GM18861 (cell line): Measurements from ENCODE around the gene NRG3.

Experiments
- ATAC-seq: cut with Tn5 transposase; IDR thresholded peaks from one replicate; pipeline ENCODE4 v1.9.1; 2021; ENCODE audit not compliant: unreplicated experiment

NRG3 gene

GRCh38 chr10:82757901-82758300 is 882.9 kb downstream of the NRG3 start:
- ATAC-seq, result no peak

DNA sequence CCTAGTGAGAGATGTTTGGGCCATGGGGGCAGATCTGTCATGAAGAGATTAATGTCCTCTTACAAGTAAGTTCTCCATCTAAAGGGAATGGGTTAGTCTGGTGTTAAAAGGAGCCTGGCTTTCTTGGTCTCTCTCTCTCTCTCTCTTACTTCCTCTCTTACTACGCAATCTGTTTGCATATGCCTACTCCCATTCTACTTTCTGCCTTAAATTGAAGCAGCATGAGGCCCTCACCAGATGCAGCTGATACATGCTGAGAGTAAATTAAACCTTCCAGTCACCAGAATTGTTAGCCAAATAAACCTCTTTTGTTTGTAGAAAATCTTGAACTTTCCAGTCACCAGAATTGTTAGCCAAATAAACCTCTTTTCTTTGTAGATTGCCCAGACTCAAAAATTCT is 884.1 kb downstream of the NRG3 start:
- ATAC-seq, result no peak

DNA sequence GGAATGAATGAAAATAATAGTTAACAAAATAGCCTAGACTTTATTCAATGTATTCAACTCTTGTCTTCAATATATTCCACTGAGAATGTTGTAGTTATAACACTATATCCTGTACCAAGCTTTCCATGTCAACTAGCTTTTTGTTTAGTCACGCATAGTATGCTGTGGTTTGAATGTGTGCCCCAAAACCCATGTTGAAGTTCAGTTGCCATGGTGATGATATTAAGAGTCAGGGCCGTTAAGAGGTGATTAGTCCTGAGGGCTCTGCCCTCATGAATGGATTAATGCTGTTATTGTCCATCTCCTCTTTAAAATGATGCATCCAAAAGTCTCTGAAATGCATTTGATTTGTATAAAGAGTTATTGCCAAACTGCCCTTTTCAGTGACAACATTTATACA is 887.6 kb downstream of the NRG3 start:
- ATAC-seq, result no peak

DNA sequence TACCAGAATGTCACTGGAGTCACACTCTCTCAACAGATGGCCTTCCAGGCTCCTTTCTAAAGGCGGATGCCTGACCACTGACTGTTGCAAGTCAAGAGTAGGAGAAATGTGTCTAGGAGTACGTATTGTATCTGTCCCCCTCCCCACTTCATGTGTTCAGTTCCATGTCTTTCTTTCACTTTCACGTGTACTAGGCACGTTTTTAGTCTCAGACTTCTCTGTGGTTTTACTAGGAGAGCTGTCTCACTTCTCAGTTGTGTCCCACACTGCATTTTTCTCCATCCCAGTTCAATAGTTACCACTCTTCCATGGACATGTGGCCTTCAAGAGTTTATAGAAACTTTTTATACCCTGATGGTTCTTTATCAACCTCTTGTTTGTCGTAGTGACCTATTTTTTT is 893.0 kb downstream of the NRG3 start:
- no peak for ATAC-seq

DNA sequence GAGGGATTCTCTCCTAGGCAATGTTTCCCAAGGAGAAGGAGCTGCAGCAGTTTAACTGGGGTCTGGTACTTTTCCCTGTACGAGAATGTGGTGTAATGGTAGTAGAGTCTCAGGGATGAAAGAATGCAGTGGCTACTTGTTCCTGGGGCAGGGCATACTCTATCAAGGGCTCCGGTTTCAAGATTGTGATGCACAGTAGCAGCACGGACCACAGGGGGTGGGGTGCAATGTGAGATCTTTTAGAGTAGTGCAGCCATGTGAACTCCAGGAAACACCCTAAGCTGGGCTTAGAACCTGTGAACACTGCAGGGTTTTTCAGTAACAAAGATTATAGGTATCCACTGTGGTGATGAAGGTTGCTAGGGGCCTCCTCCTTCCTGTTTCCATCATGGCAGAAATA is 903.9 kb downstream of the NRG3 start:
- no peak for ATAC-seq

- no peak for ATAC-seq
These were observed 921.5 kb downstream of the NRG3 start for GRCh38 chr10:82796510-82796909.

DNA sequence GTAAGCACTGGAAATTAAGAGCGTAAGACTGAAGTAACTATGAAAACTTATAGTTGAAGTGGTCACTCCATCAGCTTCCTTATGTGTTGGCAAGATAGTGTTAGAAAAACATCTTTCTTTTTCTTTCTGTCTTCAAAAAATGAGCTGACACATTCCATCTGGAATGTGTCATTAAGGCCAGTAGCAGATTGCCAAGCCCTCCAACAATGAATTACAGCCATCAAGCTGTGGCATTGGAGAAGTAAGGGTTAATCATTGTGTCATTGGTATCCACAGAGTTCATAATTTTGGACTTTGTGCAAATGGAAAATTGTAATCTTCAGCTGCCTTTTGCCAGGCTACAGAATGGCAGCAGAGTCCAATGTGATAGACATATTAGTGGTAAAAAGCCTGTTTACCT is 926.3 kb downstream of the NRG3 start:
- ATAC-seq, result no peak

DNA sequence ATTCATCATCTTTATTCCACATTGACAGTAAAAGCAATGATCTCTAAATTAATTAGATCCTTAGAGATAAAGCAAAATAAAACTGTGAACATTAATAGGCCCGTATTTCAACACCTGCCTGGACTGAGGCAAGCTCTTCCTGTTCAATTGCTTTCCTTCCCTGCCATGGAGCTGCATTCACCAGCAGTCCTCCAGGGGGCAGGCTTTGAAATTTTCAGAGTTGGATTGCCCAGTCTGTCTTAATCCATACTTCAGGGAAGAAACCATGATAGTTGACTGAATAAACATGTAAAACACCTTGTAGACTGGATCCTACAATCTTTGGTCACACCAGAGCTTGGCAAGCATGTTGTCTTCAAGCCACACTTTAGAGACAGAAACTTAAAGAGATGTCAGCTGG is 936.6 kb downstream of the NRG3 start:
- ATAC-seq, result peak; percentile 62

DNA sequence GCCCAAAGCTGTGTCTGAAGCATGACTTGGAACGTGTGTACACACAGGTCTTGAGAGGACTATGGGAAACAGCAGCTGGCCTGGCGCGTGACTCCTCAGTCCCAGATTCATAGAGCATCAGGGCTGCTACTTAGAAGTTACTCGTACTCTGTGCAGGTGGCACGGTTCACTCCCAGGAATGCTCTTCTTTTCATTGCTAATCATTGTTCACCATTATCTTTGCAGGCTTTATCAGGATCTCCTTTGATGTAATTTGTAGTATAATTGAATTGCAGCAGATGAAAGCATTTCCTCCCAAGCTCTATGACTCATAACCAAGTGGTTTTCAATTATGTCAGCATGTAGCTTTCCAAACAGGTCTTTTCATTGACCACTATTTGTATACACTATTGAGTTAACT is 938.9 kb downstream of the NRG3 start:
- ATAC-seq, result no peak

DNA sequence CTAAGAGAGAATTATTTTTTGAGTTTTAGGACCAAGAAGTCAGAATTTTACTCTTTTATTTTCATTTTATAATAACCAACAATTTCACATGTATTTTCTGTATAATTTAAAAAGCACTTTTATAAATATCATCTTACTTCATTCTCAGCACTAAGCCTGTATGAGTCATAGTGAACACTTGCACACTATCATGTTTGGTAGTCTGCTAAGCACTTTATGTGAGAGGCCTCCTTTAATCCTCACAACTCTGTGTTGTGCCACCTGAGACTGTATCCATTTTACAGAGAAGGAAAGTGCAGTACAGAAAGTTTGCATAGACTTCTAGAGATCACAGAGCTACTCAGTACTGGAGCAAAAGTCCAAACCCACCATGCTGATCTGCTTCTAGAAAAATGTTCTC is 939.6 kb downstream of the NRG3 start:
- ATAC-seq, result no peak

DNA sequence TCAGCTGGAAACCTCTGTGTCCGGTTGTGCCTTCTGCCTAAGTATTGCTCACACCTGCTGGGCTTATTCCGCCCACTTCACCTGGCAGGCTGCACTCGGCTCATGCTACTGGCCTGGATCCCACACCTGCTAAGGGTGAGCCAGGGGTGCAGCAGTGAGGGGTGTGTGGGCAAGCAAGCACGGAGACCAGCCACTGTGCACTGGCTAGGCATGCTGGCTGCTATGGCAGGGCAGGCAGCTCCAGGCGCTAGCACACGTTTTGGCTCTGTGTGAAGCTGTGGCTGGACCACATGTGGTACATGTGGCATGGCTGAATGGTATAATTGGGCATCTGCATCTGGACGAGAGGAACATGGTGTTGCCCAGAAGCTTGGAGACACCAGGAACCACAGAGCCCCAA is 940.7 kb downstream of the NRG3 start:
- ATAC-seq, result no peak

GRCh38 chr10:82817676-82818422 is 942.9 kb downstream of the NRG3 start:
- no peak for ATAC-seq

DNA sequence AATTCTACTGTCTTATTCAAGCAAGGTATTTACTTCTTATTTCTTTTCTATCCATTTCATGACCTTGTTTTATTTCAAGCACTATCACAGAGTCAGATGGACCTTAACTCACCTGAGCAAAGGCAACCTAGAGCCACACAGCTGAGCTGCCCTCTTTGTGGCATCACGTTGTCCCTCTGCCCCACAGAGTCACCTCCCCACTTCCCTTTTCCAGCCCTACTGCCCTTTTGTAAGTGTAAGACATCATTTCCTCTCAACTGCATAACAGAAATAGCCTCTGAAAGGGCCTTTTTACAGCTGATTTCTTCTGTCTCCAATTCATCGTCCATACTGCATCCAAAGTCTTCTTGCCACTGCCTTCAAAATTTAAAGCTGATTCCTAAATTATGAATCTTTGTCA is 946.0 kb downstream of the NRG3 start:
- no peak for ATAC-seq

DNA sequence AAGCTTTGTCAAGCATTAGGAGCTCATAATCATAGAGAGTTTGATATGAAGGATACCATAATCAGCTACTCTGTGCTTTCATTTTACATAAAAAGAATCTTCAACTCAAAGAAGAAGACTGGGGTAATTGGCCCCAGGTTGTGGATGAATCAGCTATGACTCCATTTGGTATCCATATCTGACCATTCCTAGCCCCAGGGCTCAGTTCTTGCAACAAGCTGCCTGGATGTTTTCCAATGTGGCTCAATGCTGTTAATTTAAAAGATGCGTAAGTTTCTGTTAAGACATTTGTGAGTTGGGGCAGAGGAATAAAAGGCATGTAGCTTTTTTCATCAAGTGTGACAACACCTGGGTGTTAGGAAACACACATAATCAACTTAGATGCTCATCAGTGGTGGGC is 951.1 kb downstream of the NRG3 start:
- ATAC-seq, result no peak

DNA sequence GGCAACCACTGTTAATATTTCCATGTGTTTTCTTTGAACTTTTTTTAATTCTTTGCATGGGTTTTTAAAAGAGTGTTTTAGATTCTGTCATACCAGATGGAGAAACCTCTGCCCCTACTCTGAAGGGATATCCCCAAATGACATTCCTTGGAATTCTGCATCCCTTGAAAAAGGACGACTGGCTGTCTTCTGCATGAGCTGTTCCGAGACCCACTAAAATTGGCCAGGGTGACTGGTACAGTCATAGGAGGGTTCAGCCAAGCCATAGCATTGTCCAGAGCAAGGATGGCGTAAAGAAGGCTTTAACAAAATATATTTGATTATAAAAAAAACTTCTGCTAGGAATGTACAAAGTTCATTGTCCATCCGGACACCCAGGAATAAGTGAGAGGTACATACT is 952.9 kb downstream of the NRG3 start:
- no peak for ATAC-seq

GRCh38 chr10:82847242-82847641 is 972.2 kb downstream of the NRG3 start:
- no peak for ATAC-seq

- ATAC-seq, result no peak
These were observed 975.2 kb downstream of the NRG3 start for GRCh38 chr10:82850191-82850590.

- ATAC-seq, result no peak
These were observed 982.1 kb downstream of the NRG3 start for GRCh38 chr10:82856957-82857613.

DNA sequence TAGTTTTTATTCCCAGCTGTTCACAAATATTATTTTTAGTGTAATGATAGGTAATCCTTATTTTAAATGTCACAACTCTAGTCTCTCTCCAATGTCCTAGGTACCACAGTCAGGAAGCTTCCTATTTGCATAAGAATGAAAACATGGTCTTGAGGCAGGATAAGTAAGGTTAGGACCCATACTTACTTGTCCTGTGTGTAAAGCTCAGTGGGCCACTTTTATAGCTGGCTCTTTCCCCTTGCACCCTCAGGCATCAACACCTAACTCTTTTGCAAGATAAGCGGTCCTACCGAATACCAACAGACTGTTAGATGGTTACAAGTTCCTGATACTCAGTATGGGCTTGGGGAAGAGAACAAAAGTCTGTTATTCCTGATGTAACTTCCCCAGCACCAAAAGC is 986.9 kb downstream of the NRG3 start:
- ATAC-seq, result no peak

DNA sequence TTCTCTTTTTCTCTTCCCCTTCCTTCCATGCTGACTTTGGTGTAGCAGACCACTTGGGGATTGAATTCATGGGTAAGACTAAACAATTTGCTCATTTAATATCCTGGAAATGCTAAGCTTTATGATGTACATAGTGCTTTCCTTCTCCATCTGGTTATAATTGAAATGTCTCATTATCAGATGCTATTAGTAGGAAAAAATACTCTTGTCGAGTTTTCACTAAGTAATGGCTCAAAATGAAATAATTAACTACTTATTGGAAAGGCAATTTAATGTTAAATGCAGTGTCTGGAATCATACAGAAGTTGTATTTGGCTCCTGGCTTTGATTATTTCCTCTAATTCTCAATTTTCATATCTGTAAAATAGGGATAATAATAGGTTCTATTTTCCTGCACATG is 990.4 kb downstream of the NRG3 start:
- ATAC-seq, result no peak

DNA sequence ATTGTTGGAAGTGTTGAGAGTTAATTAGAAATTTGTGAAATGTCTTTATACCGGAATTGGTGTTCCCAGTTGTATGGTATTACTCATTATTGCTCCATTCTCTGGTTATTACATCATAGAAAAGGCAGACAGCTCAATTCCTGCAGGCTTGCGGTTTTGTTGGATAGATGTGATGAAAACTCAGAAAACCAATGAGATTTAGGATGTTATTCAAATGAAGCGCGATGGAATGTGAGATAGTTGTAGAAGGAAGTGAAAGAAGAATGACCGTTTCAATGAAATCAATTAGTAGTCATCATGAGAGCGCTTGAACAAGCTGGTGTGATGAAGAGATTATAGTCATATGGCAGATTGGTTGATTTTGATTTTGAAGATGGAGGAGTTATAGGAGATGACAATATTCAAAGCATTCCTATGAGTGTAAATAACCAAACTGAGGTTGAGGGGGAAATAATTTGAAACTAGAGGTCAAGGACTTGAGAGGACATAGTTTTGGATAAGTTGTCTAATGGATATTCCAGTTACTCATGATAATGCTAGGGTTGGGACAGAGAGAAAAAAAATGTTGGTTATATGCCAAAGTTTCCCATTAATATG is 991.5 kb downstream of the NRG3 start:
- no peak for ATAC-seq

GRCh38 chr10:82867056-82867455 is 992.1 kb downstream of the NRG3 start:
- no peak for ATAC-seq

- no peak for ATAC-seq
These were observed 999.7 kb downstream of the NRG3 start for GRCh38 chr10:82874671-82875070.
